ENCODE results near the gene KBTBD12.

The KBTBD12 gene

GRCh38 chr3:127920738-127921137, 5.7 kb downstream of the KBTBD12 start:
- no peaks in the 10 kb centered on the region for H3K9me3 Mint-ChIP-seq
- H3K27me3 Mint-ChIP-seq: peaks cover 36% of the 10 kb centered on the region
- ATAC-seq: no peak
- H3K4me3 Mint-ChIP-seq: no peak overlapping the region
- H3K4me1 Mint-ChIP-seq: peaks cover 9% of the 10 kb centered on the region
- no peak overlapping the region for H3K27ac Mint-ChIP-seq
- no peak for DNase-seq

GRCh38 chr3:127923611-127924010, 8.6 kb downstream of the KBTBD12 start:
- Mint-ChIP-seq H3K4me1 (peaks cover 9% of the 10 kb centered on the region), H3K4me3 (no peak overlapping the region), H3K27ac (no peak overlapping the region), H3K27me3 (peaks cover 10% of the 10 kb centered on the region), H3K9me3 (no peaks in the 10 kb centered on the region)
- ATAC-seq (no peak), DNase-seq (no peak)

DNA sequence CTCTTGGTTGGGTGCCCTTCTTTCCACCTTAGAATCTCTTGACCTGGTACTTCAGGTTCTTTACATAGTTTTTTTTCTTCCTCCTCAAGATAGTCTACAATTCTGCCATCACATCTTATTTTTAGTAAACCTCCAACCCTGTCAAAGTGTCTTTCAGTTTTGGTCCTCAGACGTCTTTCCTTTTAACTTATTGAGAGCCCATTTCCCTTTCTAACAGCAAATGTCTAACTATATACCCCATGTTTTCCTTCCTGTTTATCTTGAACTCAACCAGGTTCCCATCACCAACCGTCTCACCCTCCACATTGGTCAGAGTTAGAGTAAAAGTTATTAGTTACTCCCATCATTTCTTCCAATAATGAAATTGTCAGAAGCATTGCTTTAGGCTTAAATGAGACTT, 10.4 kb downstream of the KBTBD12 start:
- Mint-ChIP-seq H3K27me3 (peaks cover 10% of the 10 kb centered on the region), H3K27ac (peak overlapping the region in 1 of 2 donors; percentile 55), H3K9me3 (no peaks in the 10 kb centered on the region), H3K4me1 (peaks cover 9% of the 10 kb centered on the region), H3K4me3 (no peak overlapping the region)
- no peak for DNase-seq
- no peak for ATAC-seq

- no peaks in the 10 kb centered on the region for H3K9me3 Mint-ChIP-seq
These were observed 13.0 kb downstream of the KBTBD12 start for GRCh38 chr3:127927829-127928604.

GRCh38 chr3:127929818-127930413, 14.9 kb downstream of the KBTBD12 start:
- no peak for ATAC-seq
- Mint-ChIP-seq H3K4me1 (peaks cover 9% of the 10 kb centered on the region), H3K27me3 (peaks cover 26% of the 10 kb centered on the region), H3K4me3 (no peak overlapping the region), H3K9me3 (no peaks in the 10 kb centered on the region), H3K27ac (no peak overlapping the region)
- DNase-seq: no peak

More at GRCh38 chr3:127927829-127928604, 13.0 kb downstream of the KBTBD12 start:
- Mint-ChIP-seq H3K27ac (no peak overlapping the region), H3K4me1 (peaks cover 9% of the 10 kb centered on the region), H3K4me3 (no peak overlapping the region), H3K27me3 (peaks cover 14% of the 10 kb centered on the region)
- DNase-seq (no peak), ATAC-seq (no peak)

DNA sequence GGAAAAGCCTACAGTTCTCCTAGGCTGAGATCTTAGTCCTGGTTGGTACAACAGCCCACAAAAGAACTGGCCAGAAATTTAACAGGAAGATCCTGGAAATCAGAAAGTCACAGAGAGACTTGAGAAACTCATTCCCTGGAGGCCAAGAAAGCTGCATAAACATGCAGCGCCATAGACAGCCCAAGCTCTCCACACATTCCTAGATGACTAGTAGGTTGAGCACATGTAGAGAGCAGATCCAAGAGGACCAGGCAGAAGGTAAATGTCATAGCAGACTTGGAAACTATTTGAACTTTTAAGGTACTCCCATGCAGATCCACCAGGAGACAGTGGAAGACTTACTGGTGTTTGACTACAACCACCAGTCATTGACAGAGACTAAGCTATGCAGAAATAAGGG, 18.4 kb downstream of the KBTBD12 start:
- H3K9me3 Mint-ChIP-seq: no peaks in the 10 kb centered on the region
- H3K4me1 Mint-ChIP-seq: no peaks in the 10 kb centered on the region
- H3K4me3 Mint-ChIP-seq: no peak overlapping the region
- DNase-seq (no peak), ATAC-seq (no peak)
- peaks cover 51% of the 10 kb centered on the region for H3K27me3 Mint-ChIP-seq
- no peak overlapping the region for H3K27ac Mint-ChIP-seq

- Mint-ChIP-seq H3K4me1 (no peaks in the 10 kb centered on the region), H3K27ac (no peak overlapping the region), H3K4me3 (no peak overlapping the region), H3K27me3 (peaks cover 55% of the 10 kb centered on the region), H3K9me3 (peaks cover 4 to 26% of the 10 kb centered on the region in 2 donors)
- DNase-seq: no peak
- ATAC-seq: no peak
These were observed 23.8 kb downstream of the KBTBD12 start for GRCh38 chr3:127938800-127939199.

DNA sequence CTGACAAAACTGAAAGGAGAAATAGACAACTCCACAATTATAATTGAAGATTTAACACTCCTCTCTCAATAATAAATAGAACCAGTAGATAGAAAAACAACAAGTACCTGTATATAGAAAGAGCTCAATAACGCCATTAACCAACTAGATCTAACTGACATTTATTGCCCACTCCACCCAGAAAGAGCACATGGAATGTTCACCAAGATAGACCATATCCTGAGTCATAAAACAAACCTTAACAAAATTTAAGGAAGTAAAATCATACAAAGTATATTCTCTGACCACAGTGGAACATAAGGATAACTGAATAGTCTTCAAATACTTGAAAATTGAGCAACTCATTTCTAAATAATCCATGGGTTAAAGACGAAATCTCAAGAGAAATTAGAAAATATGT, 25.1 kb downstream of the KBTBD12 start:
- DNase-seq (no peak), ATAC-seq (no peak)
- H3K4me3 Mint-ChIP-seq: no peak overlapping the region
- peaks cover 4 to 26% of the 10 kb centered on the region in 2 donors for H3K9me3 Mint-ChIP-seq
- H3K4me1 Mint-ChIP-seq: no peaks in the 10 kb centered on the region
- H3K27me3 Mint-ChIP-seq: peaks cover 43% of the 10 kb centered on the region
- H3K27ac Mint-ChIP-seq: no peak overlapping the region

DNA sequence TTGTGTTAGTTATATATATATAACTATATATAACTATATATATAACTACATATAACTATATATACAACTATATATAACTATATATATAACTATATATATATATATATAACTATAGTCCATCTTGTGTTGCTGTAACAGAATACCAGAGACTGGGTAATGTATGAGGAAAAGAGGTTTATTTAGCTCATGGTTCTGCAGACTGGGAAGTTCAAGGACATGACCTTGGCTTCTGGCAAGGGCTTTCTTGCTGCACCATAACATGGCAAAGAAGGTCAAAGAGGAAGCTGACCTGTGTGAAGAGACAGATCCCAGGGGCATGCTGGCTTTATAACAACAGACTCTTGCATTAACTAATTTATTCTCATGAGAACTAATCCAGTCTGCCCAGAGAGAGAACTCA, 27.6 kb downstream of the KBTBD12 start:
- DNase-seq (no peak), ATAC-seq (no peak)
- peaks cover 42% of the 10 kb centered on the region for H3K27me3 Mint-ChIP-seq
- H3K9me3 Mint-ChIP-seq: peaks cover 4 to 26% of the 10 kb centered on the region in 2 donors
- no peak overlapping the region for H3K27ac Mint-ChIP-seq
- H3K4me1 Mint-ChIP-seq: no peaks in the 10 kb centered on the region
- no peak overlapping the region for H3K4me3 Mint-ChIP-seq

GRCh38 chr3:127948211-127948610, 33.2 kb downstream of the KBTBD12 start:
- H3K9me3 Mint-ChIP-seq: peaks cover 0 to under 1% of the 10 kb centered on the region in 2 donors
- H3K27ac Mint-ChIP-seq: no peak overlapping the region
- H3K4me3 Mint-ChIP-seq: no peak overlapping the region
- no peak for ATAC-seq
- H3K27me3 Mint-ChIP-seq: peaks cover 54% of the 10 kb centered on the region
- DNase-seq: no peak
- no peaks in the 10 kb centered on the region for H3K4me1 Mint-ChIP-seq

DNA sequence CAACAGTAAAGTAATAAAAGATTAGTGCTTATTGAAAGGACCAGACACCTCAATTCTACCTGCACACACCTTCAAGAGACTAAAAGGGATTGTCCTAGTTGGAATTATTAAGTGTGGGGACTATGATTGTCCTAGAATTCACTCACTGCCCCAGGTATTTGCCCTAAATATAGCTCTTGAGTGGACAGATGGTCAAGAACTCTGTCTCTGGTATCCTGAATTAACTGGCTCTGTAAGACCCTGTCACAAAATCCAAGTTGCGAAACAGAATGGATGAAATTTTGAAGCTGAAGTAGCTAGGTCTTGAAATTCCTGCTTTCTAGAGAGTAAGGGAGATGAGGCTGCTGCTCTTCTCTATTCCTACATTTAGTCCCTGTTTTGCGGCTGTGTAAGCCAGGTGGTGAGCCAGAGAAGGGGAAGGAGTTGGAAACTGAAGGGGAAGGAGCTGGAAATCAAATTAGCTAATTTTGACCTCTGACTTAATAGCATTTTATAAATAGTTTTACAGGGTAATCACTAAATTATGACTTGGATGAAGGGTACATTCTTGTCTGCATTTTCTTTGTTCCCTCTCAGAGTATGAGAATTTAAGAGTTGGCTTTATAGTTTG, 34.5 kb downstream of the KBTBD12 start:
- no peaks in the 10 kb centered on the region for H3K4me1 Mint-ChIP-seq
- DNase-seq (no peak), ATAC-seq (no peak)
- H3K4me3 Mint-ChIP-seq: no peak overlapping the region
- H3K27me3 Mint-ChIP-seq: peaks cover 56% of the 10 kb centered on the region
- no peak overlapping the region for H3K27ac Mint-ChIP-seq
- no peaks in the 10 kb centered on the region for H3K9me3 Mint-ChIP-seq

- H3K4me3 Mint-ChIP-seq: no peak overlapping the region
- no peak for DNase-seq
- no peak overlapping the region for H3K27ac Mint-ChIP-seq
- ATAC-seq: no peak
- no peaks in the 10 kb centered on the region for H3K4me1 Mint-ChIP-seq
- H3K9me3 Mint-ChIP-seq: no peaks in the 10 kb centered on the region
- H3K27me3 Mint-ChIP-seq: peaks cover 59% of the 10 kb centered on the region
These were observed 36.2 kb downstream of the KBTBD12 start for GRCh38 chr3:127951276-127951675.

GRCh38 chr3:127953091-127954035, 38.3 kb downstream of the KBTBD12 start:
- Mint-ChIP-seq H3K9me3 (no peaks in the 10 kb centered on the region), H3K27ac (no peak overlapping the region), H3K4me3 (no peak overlapping the region), H3K27me3 (peaks cover 47% of the 10 kb centered on the region), H3K4me1 (no peaks in the 10 kb centered on the region)
- DNase-seq: no peak
- ATAC-seq: no peak

DNA sequence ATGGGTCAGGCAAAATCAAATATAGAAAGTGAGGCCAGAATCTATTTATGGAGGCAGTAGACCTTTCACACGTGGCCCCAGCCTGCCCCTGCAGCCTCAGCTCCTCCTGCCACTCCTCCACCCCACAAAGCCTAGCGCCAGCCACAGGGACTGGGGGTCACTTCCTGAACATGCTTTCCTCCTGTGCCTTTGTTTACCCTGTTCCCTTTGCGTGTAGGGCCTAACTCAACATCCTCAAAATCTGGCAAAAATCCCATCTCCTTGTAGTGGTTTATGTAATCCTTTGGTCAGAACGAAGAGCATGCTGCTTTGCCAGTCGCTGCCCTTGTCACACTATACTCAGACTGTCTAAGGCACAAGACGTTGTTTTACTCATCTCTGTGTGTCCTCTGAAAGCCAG, 39.6 kb downstream of the KBTBD12 start:
- H3K9me3 Mint-ChIP-seq: no peaks in the 10 kb centered on the region
- no peak overlapping the region for H3K4me3 Mint-ChIP-seq
- peaks cover 36% of the 10 kb centered on the region for H3K27me3 Mint-ChIP-seq
- H3K27ac Mint-ChIP-seq: peak overlapping the region in 1 of 2 donors; percentile 47
- DNase-seq (no peak), ATAC-seq (no peak)
- H3K4me1 Mint-ChIP-seq: no peaks in the 10 kb centered on the region

GRCh38 chr3:127955728-127956127, 40.7 kb downstream of the KBTBD12 start:
- DNase-seq (no peak), ATAC-seq (no peak)
- Mint-ChIP-seq H3K4me3 (no peak overlapping the region), H3K27me3 (peaks cover 25% of the 10 kb centered on the region), H3K27ac (no peak overlapping the region), H3K9me3 (no peaks in the 10 kb centered on the region), H3K4me1 (no peaks in the 10 kb centered on the region)

All from stimulated activated naive CD8-positive, alpha-beta T cell treated with anti-CD3 and anti-CD28 coated beads, Interleukin-15, amount 100 ng/mL, for 72 hours (primary cell).